Upper lobe of left lung (tissue), 6 donors: ENCODE results near the gene PPP6R1. TPM values are rescaled to one million over a fixed set of nuclear protein-coding genes. Genes with fewer than 3 reads are reported as not detected.

ENCODE experiments used
- ATAC-seq, 2 donors: fragments of 200-7000 bp; cut with Tn5 transposase; one replicate each; pipeline ENCODE4 v1.9.1; 2022; ENCODE audit warnings: mild to moderate bottlenecking in 2 of 2, moderate library complexity in 2 of 2; ENCODE audit not compliant: low FRiP score in 2 of 2
- DNase-seq, 2 donors: peaks; one replicate each; pipeline ENCODE4 v3.0.0-alpha.2; 2019 to 2020
- H3K27ac ChIP-seq, 4 donors: fragments of 200-600 bp; sonication (generic); one replicate each; pipeline ENCODE4 v1.5.1; 2016 to 2019
- H3K27me3 ChIP-seq, 4 donors: fragments of 200-600 bp; sonication (generic); one replicate each; pipeline ENCODE4 v1.5.1; 2017 to 2019
- H3K36me3 ChIP-seq, 4 donors: fragments of 200-600 bp; sonication (generic); one replicate each; pipeline ENCODE4 v1.5.1; 2016 to 2019
- H3K4me1 ChIP-seq, 4 donors: fragments of 200-600 bp; sonication (generic); one replicate each; pipeline ENCODE4 v1.5.1; 2018 to 2019
- H3K4me3 ChIP-seq, 4 donors: fragments of 200-600 bp; sonication (generic); one replicate each; pipeline ENCODE4 v1.5.1; 2017 to 2019; ENCODE audit warnings: mild to moderate bottlenecking in 2 of 4, moderate library complexity in 1 of 4
- H3K9me3 ChIP-seq, 4 donors: fragments of 200-600 bp; sonication (generic); one replicate each; pipeline ENCODE4 v1.5.1; 2018 to 2019
- EP300 ChIP-seq, 4 donors: sonication (generic); formaldehyde crosslinking; IDR thresholded peaks; one replicate each; pipeline ENCODE4 v1.5.1; 2017; ENCODE audit warnings: antibody characterized with exemption in 4 of 4, control low read depth in 2 of 4
- POLR2A ChIP-seq, 4 donors: fragments of 450-650 bp; IDR thresholded peaks; one replicate each; pipeline ENCODE4 v1.5.1; 2016 to 2017; ENCODE audit warnings: antibody characterized with exemption in 4 of 4, mild to moderate bottlenecking in 2 of 4
- POLR2AphosphoS5 ChIP-seq, 2 donors: sonication (generic); formaldehyde crosslinking; IDR thresholded peaks; one replicate each; pipeline ENCODE4 v1.5.1; 2017; ENCODE audit warnings: antibody characterized with exemption in 2 of 2
- WGBS, 2 donors: methylation state at CpG; one replicate each; pipeline ENCODE4 v1.1.5; 2017 to 2018; 5-methylcytosine and 5-hydroxymethylcytosine counted together
- total RNA-seq, 6 donors: library from RNA; depleted of rRNA in 4 of 6; stranded (reverse); fragments of >200 nt in 4 of 6; gene quantifications; one replicate each; pipeline versions ENCODE4 v1.1.0 to v1.2.1, GENCODE V29; 2016 to 2021
- TF ChIP-seq, protein P1 (sequence below), 6 experiments: fragments of 450-650 bp in 4 of 6; fragments of 200-600 bp in 2 of 6; sonication (generic) in 2 of 6; IDR thresholded peaks; one replicate each; pipeline ENCODE4 v1.5.1; 2016 to 2019; ENCODE audit warnings: antibody characterized with exemption in 6 of 6
- donor health status: DM: no; HTN: no; CAD: no; lungs with moderate emphysema.
- donor health status: DM: no; HTN: yes; CAD: no; lungs with severe emphysema.

PPP6R1 gene
- total RNA-seq, 6 donors from 2014 or later, result 49.0 to 104 (median 76.7) TPM

DNA sequence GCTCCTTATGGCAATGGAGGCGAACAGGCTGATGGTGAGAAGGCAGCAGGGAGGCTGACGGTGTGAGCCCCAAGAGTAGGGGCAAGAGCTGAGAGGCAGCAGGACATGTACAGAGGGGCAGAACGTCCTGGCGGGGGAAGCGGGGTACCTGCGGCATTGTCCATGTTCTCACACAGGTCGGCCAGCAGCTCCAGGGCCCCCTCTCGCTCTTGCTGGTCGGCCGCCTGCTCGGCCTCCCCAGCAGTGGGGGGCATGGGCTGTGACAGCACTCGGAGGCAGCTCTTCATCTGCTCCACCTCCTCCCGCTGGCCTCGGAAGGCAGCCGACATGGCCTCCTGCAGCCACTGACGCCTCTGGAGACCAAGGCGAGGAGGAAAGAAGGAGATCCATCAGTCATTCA lies 18.7 kb upstream of the PPP6R1 start:
- 90% methylated on average over 13 to 17 of the region's 17 CpGs for WGBS, 2 donors
- no peak for DNase-seq
- Histone ChIP-seq H3K36me3 (peaks cover 3 to 51% (median 33%) of the 10 kb centered on the region in 4 donors), H3K4me3 (no peak overlapping the region), H3K4me1 (peaks cover 7 to 21% (median 15%) of the 10 kb centered on the region in 4 donors), H3K27ac (no peak overlapping the region), H3K27me3 (no peaks in the 10 kb centered on the region), H3K9me3 (no peaks in the 10 kb centered on the region)
- ATAC-seq, result no peak
- TF ChIP-seq EP300 (IDR thresholded peaks at IDR 0.05) (no peak), POLR2AphosphoS5 (IDR thresholded peaks at IDR 0.05) (no peak), POLR2A (IDR thresholded peaks at IDR 0.05) (no peak)
- TF ChIP-seq, protein P1, sequence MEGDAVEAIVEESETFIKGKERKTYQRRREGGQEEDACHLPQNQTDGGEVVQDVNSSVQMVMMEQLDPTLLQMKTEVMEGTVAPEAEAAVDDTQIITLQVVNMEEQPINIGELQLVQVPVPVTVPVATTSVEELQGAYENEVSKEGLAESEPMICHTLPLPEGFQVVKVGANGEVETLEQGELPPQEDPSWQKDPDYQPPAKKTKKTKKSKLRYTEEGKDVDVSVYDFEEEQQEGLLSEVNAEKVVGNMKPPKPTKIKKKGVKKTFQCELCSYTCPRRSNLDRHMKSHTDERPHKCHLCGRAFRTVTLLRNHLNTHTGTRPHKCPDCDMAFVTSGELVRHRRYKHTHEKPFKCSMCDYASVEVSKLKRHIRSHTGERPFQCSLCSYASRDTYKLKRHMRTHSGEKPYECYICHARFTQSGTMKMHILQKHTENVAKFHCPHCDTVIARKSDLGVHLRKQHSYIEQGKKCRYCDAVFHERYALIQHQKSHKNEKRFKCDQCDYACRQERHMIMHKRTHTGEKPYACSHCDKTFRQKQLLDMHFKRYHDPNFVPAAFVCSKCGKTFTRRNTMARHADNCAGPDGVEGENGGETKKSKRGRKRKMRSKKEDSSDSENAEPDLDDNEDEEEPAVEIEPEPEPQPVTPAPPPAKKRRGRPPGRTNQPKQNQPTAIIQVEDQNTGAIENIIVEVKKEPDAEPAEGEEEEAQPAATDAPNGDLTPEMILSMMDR (IDR thresholded peaks at IDR 0.05), result no peak

DNA sequence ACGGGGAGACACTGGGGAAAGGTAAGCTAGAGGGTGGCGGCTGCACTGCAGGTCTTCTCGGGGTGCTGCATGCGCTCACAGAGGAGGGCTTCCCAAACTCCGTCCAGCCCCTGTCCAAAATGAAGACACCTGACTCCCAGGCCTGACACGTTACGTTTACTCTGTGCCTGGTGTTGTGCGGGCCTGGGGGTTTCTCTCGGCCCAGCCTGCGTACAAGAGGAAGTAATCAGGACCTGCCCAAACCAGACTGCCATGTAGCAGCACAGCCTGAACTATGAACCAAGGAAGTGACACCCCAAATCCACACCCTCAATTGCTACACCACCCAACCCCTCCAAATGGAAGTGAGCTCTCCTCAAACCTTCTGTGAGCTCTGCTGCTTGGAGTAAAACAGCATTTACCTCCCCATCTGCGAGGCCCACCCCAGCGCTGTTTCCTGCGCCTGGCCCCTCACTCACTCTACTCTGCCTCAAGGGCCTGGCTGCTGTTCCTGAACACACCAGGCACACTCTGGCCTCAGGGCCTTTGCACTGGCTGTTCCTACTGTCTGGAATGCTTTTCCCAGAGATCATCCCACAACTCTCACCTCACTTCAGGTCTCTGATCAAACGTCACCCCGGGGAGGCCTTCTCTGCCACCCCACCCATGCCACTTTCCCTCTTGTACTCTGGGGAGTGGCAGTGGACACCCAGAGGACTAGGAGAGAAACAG lies 18.1 kb upstream of the PPP6R1 start:
- TF ChIP-seq POLR2A (IDR thresholded peaks at IDR 0.05) (no peak), EP300 (IDR thresholded peaks at IDR 0.05) (no peak), POLR2AphosphoS5 (IDR thresholded peaks at IDR 0.05) (no peak)
- TF ChIP-seq, protein P1 (IDR thresholded peaks at IDR 0.05), result no peak

DNA sequence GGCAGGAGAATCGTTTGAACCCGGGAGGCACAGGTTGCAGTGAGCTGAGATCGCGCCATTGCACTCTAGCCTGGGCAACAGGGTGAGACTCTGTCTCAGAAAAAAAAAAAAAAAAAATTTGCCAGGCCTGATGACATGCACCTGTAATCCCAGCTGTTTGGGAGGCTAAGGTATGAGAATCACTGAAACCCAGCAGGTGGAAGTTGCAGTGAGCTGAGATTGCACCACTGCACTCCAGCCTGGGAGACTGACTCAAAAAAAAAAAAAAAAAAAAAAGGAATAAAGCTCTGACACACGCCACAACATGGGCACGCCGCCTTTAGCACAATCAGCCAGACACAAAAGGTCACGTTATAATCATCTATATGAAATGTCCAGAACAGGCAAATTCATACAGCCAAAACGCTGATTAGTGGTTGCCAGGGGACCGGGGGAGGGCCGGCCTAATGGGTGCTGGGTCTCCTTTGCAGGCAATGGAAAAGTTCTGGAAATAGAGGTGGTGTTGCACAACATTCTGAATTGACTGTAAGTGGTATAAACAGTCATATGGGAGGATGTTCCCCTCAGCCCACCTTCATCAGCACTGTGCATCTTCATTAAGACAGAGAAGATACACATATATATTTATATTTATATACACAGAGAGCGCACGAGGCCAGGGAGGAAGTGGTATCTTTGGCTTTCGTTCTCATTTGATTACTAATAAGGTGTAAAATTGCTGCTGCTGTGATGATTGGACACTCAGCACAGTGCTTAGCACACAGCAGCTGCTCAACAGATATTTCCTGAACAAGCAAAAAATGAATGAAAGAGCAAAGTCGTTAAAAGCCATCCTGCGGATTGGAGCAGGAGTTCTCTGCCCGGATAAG lies 17.3 kb upstream of the PPP6R1 start:
- WGBS, 2 donors, result 79 to 86% methylated on average over 17 of the region's 17 CpGs
- DNase-seq, result no peak
- H3K4me3 ChIP-seq, result no peak overlapping the region
- H3K27ac ChIP-seq, result no peak overlapping the region
- no peaks in the 10 kb centered on the region for H3K9me3 ChIP-seq
- ATAC-seq, result no peak
- H3K27me3 ChIP-seq, result no peaks in the 10 kb centered on the region
- peaks cover 7 to 21% (median 15%) of the 10 kb centered on the region in 4 donors for H3K4me1 ChIP-seq
- peaks cover 3 to 59% (median 41%) of the 10 kb centered on the region in 4 donors for H3K36me3 ChIP-seq
- TF ChIP-seq, protein P1 (IDR thresholded peaks at IDR 0.05), result no peak
- TF ChIP-seq POLR2AphosphoS5 (IDR thresholded peaks at IDR 0.05) (no peak), EP300 (IDR thresholded peaks at IDR 0.05) (no peak), POLR2A (IDR thresholded peaks at IDR 0.05) (no peak)

More for the DNA sequence above, 18.1 kb upstream of the PPP6R1 start:
- ATAC-seq (no peak), DNase-seq (no peak)
- Histone ChIP-seq H3K27me3 (no peaks in the 10 kb centered on the region), H3K27ac (no peak overlapping the region), H3K36me3 (peaks cover 3 to 57% (median 39%) of the 10 kb centered on the region in 4 donors), H3K9me3 (no peaks in the 10 kb centered on the region), H3K4me3 (no peak overlapping the region), H3K4me1 (peaks cover 7 to 21% (median 15%) of the 10 kb centered on the region in 4 donors)
- WGBS, 2 donors, result 88 to 90% methylated on average over 15 of the region's 15 CpGs

DNA sequence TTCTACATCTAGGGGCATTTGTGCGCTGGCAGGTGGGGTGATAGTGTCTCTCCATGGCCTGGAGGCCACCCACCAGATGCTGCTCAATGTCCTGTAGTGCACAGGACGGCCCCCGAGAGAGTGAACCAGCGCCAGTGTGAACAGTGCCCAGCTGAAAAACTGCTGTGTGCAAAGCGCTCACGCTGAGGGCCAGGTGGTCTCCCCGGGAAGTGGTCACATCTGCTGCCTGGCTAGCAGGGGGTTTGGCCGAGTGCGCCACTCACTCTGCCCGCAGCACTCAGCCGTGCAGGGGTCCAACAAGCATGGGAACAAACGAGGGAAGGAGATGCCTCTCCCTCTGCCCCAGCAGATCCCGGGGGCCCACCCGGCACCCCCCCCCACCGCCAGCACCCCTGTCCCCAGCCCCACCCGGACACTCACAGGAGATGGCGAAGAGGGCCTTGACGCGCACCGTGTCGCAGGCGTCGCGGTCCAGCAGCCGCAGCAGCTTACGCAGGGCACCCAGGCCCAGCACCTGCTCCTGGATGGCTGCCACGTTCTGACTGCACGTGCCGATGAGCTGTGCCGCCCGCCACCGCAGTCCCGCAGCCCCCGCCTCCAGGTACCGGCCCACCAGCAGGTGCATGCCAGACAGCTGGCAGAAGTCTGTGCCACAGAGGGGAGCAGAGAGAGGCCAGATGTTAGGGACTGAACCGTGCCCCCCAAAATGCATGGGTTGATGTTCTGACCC lies 15.3 kb upstream of the PPP6R1 start:
- H3K4me1 ChIP-seq, result peaks cover under 1 to 5% (median 2%) of the 10 kb centered on the region in 4 donors
- no peaks in the 10 kb centered on the region for H3K9me3 ChIP-seq
- no peak for DNase-seq
- 94 to 98% methylated on average over 7 to 33 of the region's 36 CpGs for WGBS, 2 donors
- H3K27me3 ChIP-seq, result no peaks in the 10 kb centered on the region
- peaks cover 6 to 65% (median 46%) of the 10 kb centered on the region in 4 donors for H3K36me3 ChIP-seq
- no peak overlapping the region for H3K27ac ChIP-seq
- ATAC-seq, result no peak
- no peak overlapping the region for H3K4me3 ChIP-seq
- TF ChIP-seq EP300 (IDR thresholded peaks at IDR 0.05), result no peak
- TF ChIP-seq POLR2AphosphoS5 (IDR thresholded peaks at IDR 0.05), result no peak
- TF ChIP-seq POLR2A (IDR thresholded peaks at IDR 0.05), result no peak
